ENCODE measurements around the gene MYL6B. TPM values are rescaled to one million over a fixed set of nuclear protein-coding genes. Genes with fewer than 3 reads are reported as not detected.
A peak's percentile ranks its signal among the peaks of the same experiment; 100 is the strongest.

MYL6B gene
- total RNA-seq, 2 donors from 2014 or later, result 153 to 191 TPM

DNA sequence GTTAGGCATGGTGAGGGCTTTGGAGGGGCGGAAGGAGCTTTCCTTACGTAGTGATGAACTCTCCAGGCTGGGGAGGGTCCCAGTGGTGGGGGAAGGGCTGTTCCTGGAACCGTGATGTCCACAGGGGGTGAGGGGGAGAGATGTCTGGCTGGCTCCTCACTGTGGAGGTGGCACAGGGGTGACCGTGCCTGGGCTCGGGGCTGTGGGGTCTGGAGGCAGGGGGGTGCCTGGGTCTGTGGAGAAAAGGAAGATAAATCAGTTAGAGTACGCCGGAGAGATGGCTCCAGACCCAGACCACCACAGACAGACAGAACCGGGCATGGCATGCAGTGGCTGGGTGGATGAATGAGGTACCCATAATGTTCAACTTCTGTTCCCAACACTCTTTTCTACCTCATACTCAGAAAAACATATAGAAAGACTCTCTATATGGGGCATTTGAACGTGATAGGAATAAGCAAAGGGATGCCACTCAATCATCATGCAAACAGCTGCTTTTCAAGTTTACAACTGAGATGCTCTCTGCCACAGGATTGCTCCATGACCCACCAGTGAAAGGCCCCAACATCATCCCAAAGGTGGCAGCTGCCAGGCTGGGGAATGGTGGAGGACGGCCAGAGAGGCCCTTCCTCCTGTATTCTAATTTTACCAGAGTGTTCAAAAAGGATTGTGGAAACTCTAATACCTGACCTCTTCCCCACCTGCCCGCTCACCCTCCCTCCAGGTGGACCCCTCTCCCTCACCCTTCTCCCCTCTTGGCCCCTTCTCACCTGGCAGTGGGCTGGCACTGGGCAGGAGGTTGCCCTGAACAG, 11.4 kb downstream of the MYL6B start:
- WGBS, 2 experiments (ENCODE audit: insufficient coverage in 1 of 2, insufficient read length in 1 of 2), result 88 to 89% methylated on average over 5 to 11 of the region's 11 CpGs
- Histone ChIP-seq H3K4me1 (ENCODE audit: control insufficient read depth, insufficient read depth, low read length) (peaks cover 8% of the 10 kb centered on the region), H3K36me3 (ENCODE audit: control insufficient read depth, insufficient read depth, low read length) (peaks cover 86% of the 10 kb centered on the region), H3K27ac (ENCODE audit: low read depth, low read length) (no peak overlapping the region), H3K9me3 (ENCODE audit: control insufficient read depth, low read length) (no peaks in the 10 kb centered on the region), H3K4me3 (ENCODE audit: low read length) (no peak overlapping the region), H3K9ac (ENCODE audit: extremely low read depth, low read length, poor library complexity, severe bottlenecking) (no peak overlapping the region), H3K27me3 (ENCODE audit: control insufficient read depth, insufficient read depth, low read length, poor library complexity, severe bottlenecking) (no peaks in the 10 kb centered on the region)
- Mint-ChIP-seq H3K27me3 (ENCODE audit: insufficient read depth) (no peaks in the 10 kb centered on the region), H3K27ac (peak overlapping the region; percentile 77), H3K4me1 (peaks cover 40% of the 10 kb centered on the region), H3K36me3 (ENCODE audit: low read depth) (peaks cover 74% of the 10 kb centered on the region), H3K4me3 (no peak overlapping the region), H3K9me3 (no peaks in the 10 kb centered on the region)
- TF ChIP-seq, protein P1, sequence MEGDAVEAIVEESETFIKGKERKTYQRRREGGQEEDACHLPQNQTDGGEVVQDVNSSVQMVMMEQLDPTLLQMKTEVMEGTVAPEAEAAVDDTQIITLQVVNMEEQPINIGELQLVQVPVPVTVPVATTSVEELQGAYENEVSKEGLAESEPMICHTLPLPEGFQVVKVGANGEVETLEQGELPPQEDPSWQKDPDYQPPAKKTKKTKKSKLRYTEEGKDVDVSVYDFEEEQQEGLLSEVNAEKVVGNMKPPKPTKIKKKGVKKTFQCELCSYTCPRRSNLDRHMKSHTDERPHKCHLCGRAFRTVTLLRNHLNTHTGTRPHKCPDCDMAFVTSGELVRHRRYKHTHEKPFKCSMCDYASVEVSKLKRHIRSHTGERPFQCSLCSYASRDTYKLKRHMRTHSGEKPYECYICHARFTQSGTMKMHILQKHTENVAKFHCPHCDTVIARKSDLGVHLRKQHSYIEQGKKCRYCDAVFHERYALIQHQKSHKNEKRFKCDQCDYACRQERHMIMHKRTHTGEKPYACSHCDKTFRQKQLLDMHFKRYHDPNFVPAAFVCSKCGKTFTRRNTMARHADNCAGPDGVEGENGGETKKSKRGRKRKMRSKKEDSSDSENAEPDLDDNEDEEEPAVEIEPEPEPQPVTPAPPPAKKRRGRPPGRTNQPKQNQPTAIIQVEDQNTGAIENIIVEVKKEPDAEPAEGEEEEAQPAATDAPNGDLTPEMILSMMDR (conservative IDR thresholded peaks at IDR 0.05), result no peak
- DNase-seq, result peak; percentile 76

DNA sequence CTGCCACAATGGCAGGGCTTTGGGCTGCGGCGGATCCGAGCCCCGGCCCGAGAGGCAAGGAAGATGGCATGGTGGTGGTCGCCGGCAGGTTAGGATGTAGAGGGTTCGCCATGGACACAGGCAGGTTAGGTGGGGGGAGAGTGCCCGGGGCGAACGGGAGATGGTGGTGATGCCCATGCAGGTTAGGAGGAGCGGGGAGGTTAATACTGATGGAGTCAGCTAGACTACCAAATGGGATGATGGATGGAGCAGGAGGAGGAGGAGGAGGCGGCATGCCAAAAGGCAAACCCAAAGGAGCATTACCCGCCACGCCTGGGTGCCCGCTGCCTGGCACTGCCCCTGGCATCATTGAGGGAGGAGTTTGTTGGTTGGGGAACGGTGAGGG, 11.9 kb downstream of the MYL6B start:
- Histone ChIP-seq H3K36me3 (ENCODE audit: control insufficient read depth, insufficient read depth, low read length) (peaks cover 86% of the 10 kb centered on the region), H3K27ac (ENCODE audit: low read depth, low read length) (no peak overlapping the region), H3K9ac (ENCODE audit: extremely low read depth, low read length, poor library complexity, severe bottlenecking) (no peak overlapping the region), H3K9me3 (ENCODE audit: control insufficient read depth, low read length) (no peaks in the 10 kb centered on the region), H3K4me3 (ENCODE audit: low read length) (no peak overlapping the region), H3K4me1 (ENCODE audit: control insufficient read depth, insufficient read depth, low read length) (peaks cover 8% of the 10 kb centered on the region), H3K27me3 (ENCODE audit: control insufficient read depth, insufficient read depth, low read length, poor library complexity, severe bottlenecking) (no peaks in the 10 kb centered on the region)
- Mint-ChIP-seq H3K27ac (no peak overlapping the region), H3K27me3 (ENCODE audit: insufficient read depth) (no peaks in the 10 kb centered on the region), H3K36me3 (ENCODE audit: low read depth) (peaks cover 73% of the 10 kb centered on the region), H3K9me3 (no peaks in the 10 kb centered on the region), H3K4me1 (peaks cover 36% of the 10 kb centered on the region), H3K4me3 (no peak overlapping the region)
- DNase-seq, result no peak
- TF ChIP-seq, protein P1 (conservative IDR thresholded peaks at IDR 0.05), result no peak
- WGBS, 2 experiments (ENCODE audit: insufficient coverage in 1 of 2, insufficient read length in 1 of 2), result 92 to 95% methylated on average over 10 to 17 of the region's 17 CpGs

DNA sequence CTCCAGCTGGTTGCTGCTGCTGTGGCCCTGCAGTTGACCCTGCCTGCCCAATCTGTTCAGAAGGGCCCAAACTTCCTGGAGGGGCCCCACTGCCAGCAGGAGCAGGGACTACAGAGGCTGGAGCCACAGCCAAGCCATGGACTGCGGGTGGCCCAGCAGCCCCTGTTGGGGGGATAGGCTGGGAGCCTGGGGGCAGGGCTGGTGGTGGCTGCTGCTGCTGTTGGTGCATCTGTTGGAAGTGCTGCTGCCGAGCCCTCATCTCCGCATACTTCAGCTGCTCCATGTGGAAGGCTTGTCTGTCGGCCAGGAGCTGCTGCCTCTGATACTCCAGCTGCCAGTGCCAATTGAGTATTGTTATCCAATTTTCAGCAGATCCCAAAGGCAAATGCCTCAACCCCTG, 13.0 kb downstream of the MYL6B start:
- Mint-ChIP-seq H3K4me1 (peaks cover 26% of the 10 kb centered on the region), H3K27ac (peak overlapping the region; percentile 6), H3K27me3 (ENCODE audit: insufficient read depth) (no peaks in the 10 kb centered on the region), H3K36me3 (ENCODE audit: low read depth) (peaks cover 73% of the 10 kb centered on the region), H3K4me3 (no peak overlapping the region), H3K9me3 (no peaks in the 10 kb centered on the region)
- peaks cover 5% of the 10 kb centered on the region for H3K4me1 ChIP-seq (ENCODE audit: control insufficient read depth, insufficient read depth, low read length)
- no peak overlapping the region for H3K9ac ChIP-seq (ENCODE audit: extremely low read depth, low read length, poor library complexity, severe bottlenecking)
- no peaks in the 10 kb centered on the region for H3K9me3 ChIP-seq (ENCODE audit: control insufficient read depth, low read length)
- peak; percentile 73 for DNase-seq
- TF ChIP-seq, protein P1 (conservative IDR thresholded peaks at IDR 0.05), result no peak
- H3K4me3 ChIP-seq (ENCODE audit: low read length), result no peak overlapping the region
- no peaks in the 10 kb centered on the region for H3K27me3 ChIP-seq (ENCODE audit: control insufficient read depth, insufficient read depth, low read length, poor library complexity, severe bottlenecking)
- H3K36me3 ChIP-seq (ENCODE audit: control insufficient read depth, insufficient read depth, low read length), result peaks cover 86% of the 10 kb centered on the region
- 90 to 91% methylated on average over 3 to 4 of the region's 4 CpGs for WGBS, 2 experiments (ENCODE audit: insufficient coverage in 1 of 2, insufficient read length in 1 of 2)
- H3K27ac ChIP-seq (ENCODE audit: low read depth, low read length), result no peak overlapping the region
